Thoracic aorta (tissue), 2 donors: ENCODE measurements around the gene UBN1. TPM values are rescaled to one million over a fixed set of nuclear protein-coding genes. Genes with fewer than 3 reads are reported as not detected.

Experiments used
- ATAC-seq: fragments of 150-250 bp; one replicate; pipeline ENCODE4 v1.8.0; 2017; ENCODE audit warnings: low read depth; ENCODE audit not compliant: insufficient number of reproducible peaks, low FRiP score
- DNase-seq: peaks from one replicate; pipeline ENCODE4 v3.0.0-alpha.2; 2020; ENCODE audit warnings: low spot score
- H3K27ac ChIP-seq, 2 donors: fragments of 200-600 bp; sonication (generic); 1 replicate in 1 of 2; 2 replicates in 1 of 2; pipeline ENCODE4 v1.5.1; 2016; ENCODE audit warnings: mild to moderate bottlenecking in 2 of 2, moderate library complexity in 2 of 2
- H3K27me3 ChIP-seq: fragments of 200-600 bp; sonication (generic); replicated peaks from 2 replicates; pipeline ENCODE4 v1.6.0; 2016; ENCODE audit warnings: mild to moderate bottlenecking; ENCODE audit not compliant: insufficient read depth
- H3K36me3 ChIP-seq: fragments of 200-600 bp; sonication (generic); one replicate; pipeline ENCODE4 v1.5.1; 2016
- H3K4me1 ChIP-seq, 2 donors: fragments of 200-600 bp; sonication (generic); 1 replicate in 1 of 2; 2 replicates in 1 of 2; pipeline versions ENCODE4 v1.5.1 to v1.6.0; 2016; ENCODE audit warnings: low read depth in 2 of 2, mild to moderate bottlenecking in 1 of 2; ENCODE audit not compliant: control insufficient read depth in 1 of 2
- H3K4me3 ChIP-seq: fragments of 200-600 bp; sonication (generic); 2 replicates; pipeline ENCODE4 v1.5.1; 2016; ENCODE audit warnings: mild to moderate bottlenecking
- H3K9me3 ChIP-seq: fragments of 200-600 bp; sonication (generic); 2 replicates; pipeline ENCODE4 v1.5.1; 2016
- CTCF ChIP-seq: fragments of 200-600 bp; sonication (generic); IDR thresholded peaks from one replicate; pipeline ENCODE4 v1.5.1; 2019; ENCODE audit warnings: antibody characterized with exemption
- total RNA-seq, 2 donors: library from RNA; depleted of rRNA; stranded (reverse); fragments of >200 nt; gene quantifications; one replicate each; pipeline versions ENCODE4 v1.1.0 to v1.2.3, GENCODE V29; 2016

The UBN1 gene
- total RNA-seq, 2 donors from 2014 or later: 27.1 to 37.0 TPM

- Histone ChIP-seq H3K27me3 (no peaks in the 10 kb centered on the region), H3K4me3 (no peak overlapping the region), H3K36me3 (no peaks in the 10 kb centered on the region), H3K4me1 (peaks cover 0 to 15% of the 10 kb centered on the region in 2 donors), H3K9me3 (no peaks in the 10 kb centered on the region), H3K27ac (no peak overlapping the region)
- ATAC-seq: no peak
- TF ChIP-seq CTCF: no peak
- DNase-seq: no peak
Measured at GRCh38 chr16:4918781-4919251, 71.5 kb downstream of the UBN1 start.

GRCh38 chr16:4920826-4921225, 73.5 kb downstream of the UBN1 start:
- Histone ChIP-seq H3K4me1 (peaks cover 0 to 15% of the 10 kb centered on the region in 2 donors), H3K36me3 (no peaks in the 10 kb centered on the region), H3K9me3 (no peaks in the 10 kb centered on the region), H3K27me3 (no peaks in the 10 kb centered on the region), H3K27ac (no peak overlapping the region), H3K4me3 (no peak overlapping the region)
- no peak for TF ChIP-seq CTCF
- DNase-seq: no peak
- ATAC-seq: no peak

GRCh38 chr16:4922721-4923342, 75.6 kb downstream of the UBN1 start:
- no peak overlapping the region for H3K27ac ChIP-seq
- no peak for TF ChIP-seq CTCF
- ATAC-seq (no peak), DNase-seq (no peak)
- no peaks in the 10 kb centered on the region for H3K4me1 ChIP-seq
- H3K4me3 ChIP-seq: no peak overlapping the region
- peaks cover 8% of the 10 kb centered on the region for H3K36me3 ChIP-seq
- peaks cover 10% of the 10 kb centered on the region for H3K9me3 ChIP-seq
- no peaks in the 10 kb centered on the region for H3K27me3 ChIP-seq

- peaks cover 8% of the 10 kb centered on the region for H3K36me3 ChIP-seq
Measured at GRCh38 chr16:4923853-4924252, 76.6 kb downstream of the UBN1 start.

More at GRCh38 chr16:4923853-4924252, 76.6 kb downstream of the UBN1 start:
- Histone ChIP-seq H3K4me3 (no peak overlapping the region), H3K27ac (no peak overlapping the region), H3K27me3 (no peaks in the 10 kb centered on the region), H3K4me1 (no peaks in the 10 kb centered on the region), H3K9me3 (peaks cover 10% of the 10 kb centered on the region)
- ATAC-seq: no peak
- DNase-seq: no peak
- TF ChIP-seq CTCF: no peak
